Measurements from ENCODE around the gene NUDT1.

The NUDT1 gene

DNA sequence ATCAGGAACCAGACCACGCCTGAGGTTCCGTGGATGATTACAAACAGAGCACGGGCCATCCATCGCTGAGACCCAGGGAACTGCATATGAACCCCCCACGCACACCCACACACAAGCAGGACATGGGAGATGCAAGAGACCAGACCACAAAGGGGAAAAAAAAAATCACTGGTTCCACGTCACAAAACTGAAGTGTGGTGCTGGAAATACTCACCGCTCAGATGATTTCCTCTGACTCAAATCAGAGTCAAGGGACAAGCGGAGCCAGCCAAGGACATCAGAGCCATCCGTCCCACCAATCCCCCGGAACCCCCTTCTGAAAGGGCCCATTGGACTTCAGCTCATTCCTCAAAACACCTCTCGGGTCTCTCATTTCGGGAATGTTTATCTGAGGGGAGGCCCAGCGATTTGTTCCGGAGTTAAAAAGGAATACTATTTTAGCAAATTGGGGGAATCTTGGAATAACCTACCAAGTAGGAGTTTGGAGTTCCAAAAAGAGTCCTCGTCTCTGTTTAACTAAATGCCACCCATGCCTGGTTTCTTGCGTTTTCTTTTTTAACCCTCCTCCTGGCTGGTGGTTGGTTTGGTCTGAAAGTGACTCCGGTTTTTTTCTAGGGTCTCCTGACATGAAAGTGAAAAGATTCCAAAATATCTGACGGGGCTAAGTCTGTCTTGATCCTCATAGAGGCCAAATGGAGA, 57.3 kb downstream of the NUDT1 start:
- DNase-seq (ENCODE audit: low read depth): no peak

DNA sequence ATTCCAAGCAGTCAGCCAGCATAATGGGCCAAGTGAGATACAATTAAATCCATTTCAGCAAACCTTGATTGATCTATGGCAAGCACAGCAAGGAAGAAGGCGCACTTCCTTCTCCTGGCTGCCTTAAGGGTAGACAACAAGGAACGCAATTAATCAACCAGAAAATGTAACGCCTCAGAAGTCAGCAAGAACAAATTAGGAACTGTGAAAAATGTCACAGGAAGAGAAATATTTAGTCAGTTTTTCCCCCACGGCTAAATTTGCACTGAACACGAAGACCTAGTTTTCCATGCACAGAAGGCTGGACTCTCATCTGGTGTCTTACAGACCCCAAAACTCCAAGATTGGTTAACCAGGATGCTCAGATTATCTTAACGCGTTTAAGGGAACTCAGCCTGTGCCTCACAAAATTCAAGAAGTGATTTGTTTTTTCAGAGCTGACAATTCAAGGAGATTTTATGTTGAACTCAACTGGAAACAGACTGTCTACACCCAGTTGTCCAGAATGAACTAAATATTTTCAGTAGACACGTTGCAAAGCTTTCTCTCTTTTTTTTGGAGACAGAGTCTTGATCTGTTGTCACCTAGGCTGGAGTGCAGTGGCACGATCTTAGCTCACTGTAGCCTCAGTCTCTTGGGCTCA, 58.0 kb downstream of the NUDT1 start:
- DNase-seq (ENCODE audit: low read depth): no peak
